Fibroblast of lung (primary cell): ENCODE measurements around the gene ZIM2. TPM values are rescaled to one million over a fixed set of nuclear protein-coding genes. Genes with fewer than 3 reads are reported as not detected.

Source experiments
- DNase-seq, 2 donors: peaks; one replicate each; pipeline versions ENCODE4 v3.0.0 to v3.0.0-alpha.2; 2010; ENCODE audit warnings: low read depth in 2 of 2
- H2AFZ ChIP-seq: 2 replicates; pipeline ENCODE4 v1.5.1; 2012; ENCODE audit warnings: low read length, control low read depth, inconsistent platforms
- H3K27ac ChIP-seq: 2 replicates; pipeline ENCODE4 v1.5.1; 2011; ENCODE audit warnings: low read length, control low read depth; ENCODE audit not compliant: insufficient read depth
- H3K27me3 ChIP-seq: 2 replicates; pipeline ENCODE4 v1.5.1; 2011; ENCODE audit warnings: mild to moderate bottlenecking, low read length; ENCODE audit not compliant: control insufficient read depth, insufficient read depth
- H3K36me3 ChIP-seq: 2 replicates; pipeline ENCODE4 v1.5.1; 2011; ENCODE audit warnings: low read length; ENCODE audit not compliant: control insufficient read depth, insufficient read depth
- H3K4me1 ChIP-seq: 2 replicates; pipeline ENCODE4 v1.5.1; 2011; ENCODE audit warnings: low read length; ENCODE audit not compliant: control insufficient read depth, insufficient read depth; ENCODE audit errors: extremely low read depth
- H3K4me2 ChIP-seq: 2 replicates; pipeline ENCODE4 v1.5.1; 2011; ENCODE audit warnings: low read length, control low read depth; ENCODE audit not compliant: insufficient read depth; ENCODE audit errors: extremely low read depth
- H3K4me3 ChIP-seq, 4 experiments: fragments of 200-600 bp in 1 of 4; sonication (generic) in 1 of 4; replicated peaks in 1 of 4; 2 replicates each; pipeline ENCODE4 v1.5.1; 2011 to 2016; ENCODE audit warnings: low read length in 4 of 4, low read depth in 3 of 4, mild to moderate bottlenecking in 3 of 4, control low read depth in 2 of 4, inconsistent platforms in 1 of 4, mixed read lengths in 1 of 4; ENCODE audit not compliant: insufficient read depth in 1 of 4; ENCODE audit errors: control extremely low read depth in 1 of 4
- H3K79me2 ChIP-seq: 2 replicates; pipeline ENCODE4 v1.5.1; 2012; ENCODE audit warnings: mild to moderate bottlenecking, low read length, inconsistent platforms; ENCODE audit not compliant: control insufficient read depth, insufficient read depth
- H3K9ac ChIP-seq: 2 replicates; pipeline ENCODE4 v1.5.1; 2011; ENCODE audit warnings: mild to moderate bottlenecking, low read length, control low read depth; ENCODE audit not compliant: insufficient read depth
- H3K9me3 ChIP-seq: 2 replicates; pipeline ENCODE4 v1.5.1; 2012; ENCODE audit warnings: low read depth, low read length; ENCODE audit not compliant: control insufficient read depth, insufficient read depth
- H4K20me1 ChIP-seq: 2 replicates; pipeline ENCODE4 v1.5.1; 2011; ENCODE audit warnings: low read length; ENCODE audit not compliant: control insufficient read depth, insufficient read depth; ENCODE audit errors: extremely low read depth
- EZH2 ChIP-seq: IDR thresholded peaks from 2 replicates; pipeline ENCODE4 v1.5.1; 2012; ENCODE audit warnings: low read length, control low read depth, mild to moderate bottlenecking; ENCODE audit errors: missing control alignments
- polyA plus RNA-seq, 2 donors: library from polyadenylated mRNA; depleted of rRNA in 1 of 2; stranded (reverse) in 1 of 2; unstranded in 1 of 2; fragments of >200 nt; gene quantifications; 2 replicates each; pipeline ENCODE4 v1.2.1, GENCODE V29; 2011 to 2012; ENCODE audit warnings: missing spikeins in 1 of 2
- total RNA-seq: library from RNA; depleted of rRNA; stranded (reverse); fragments of >200 nt; gene quantifications from 2 replicates; pipeline ENCODE4 v1.2.1, GENCODE V29; 2014
- TF ChIP-seq, protein P1 (sequence below), 2 donors: IDR thresholded peaks in 1 of 2; conservative IDR thresholded peaks in 1 of 2; 1 replicate in 1 of 2; 2 replicates in 1 of 2; pipeline ENCODE4 v1.5.1; 2011 to 2012; ENCODE audit warnings: low read length in 2 of 2, control low read depth in 1 of 2, inconsistent platforms in 1 of 2, low read depth in 1 of 2, mild to moderate bottlenecking in 1 of 2

The ZIM2 gene
- total and polyA plus RNA-seq, 2 donors (not counting 1 experiment from before 2014, with no cell fraction given) = not detected

DNA sequence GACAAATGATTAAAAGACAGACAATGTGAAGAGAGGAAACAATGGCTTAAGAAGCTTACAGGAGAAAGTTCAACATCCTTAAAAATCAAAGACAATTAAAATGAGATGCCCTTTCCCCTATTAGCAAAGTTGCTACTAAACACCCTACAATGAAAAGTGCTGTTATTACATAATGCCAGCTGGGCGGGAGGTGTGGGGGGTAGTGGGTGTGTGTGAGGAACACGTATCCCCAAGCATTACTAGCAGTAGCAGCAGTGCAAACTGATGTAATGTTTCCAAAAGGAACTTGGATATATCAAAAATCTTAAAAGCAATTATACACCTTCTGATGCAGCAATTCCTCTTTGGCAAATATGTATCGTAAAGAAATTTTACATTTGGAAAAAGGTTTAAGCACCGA is 70.9 kb downstream of the ZIM2 start:
- Histone ChIP-seq H2AFZ (no peak overlapping the region), H3K36me3 (no peaks in the 10 kb centered on the region), H3K9ac (no peak overlapping the region), H3K9me3 (no peaks in the 10 kb centered on the region), H3K4me2 (no peak overlapping the region), H3K27me3 (no peaks in the 10 kb centered on the region), H3K4me3 (no peak overlapping the region), H3K79me2 (no peaks in the 10 kb centered on the region), H4K20me1 (no peaks in the 10 kb centered on the region), H3K27ac (no peak overlapping the region), H3K4me1 (no peaks in the 10 kb centered on the region)
- TF ChIP-seq, protein P1, sequence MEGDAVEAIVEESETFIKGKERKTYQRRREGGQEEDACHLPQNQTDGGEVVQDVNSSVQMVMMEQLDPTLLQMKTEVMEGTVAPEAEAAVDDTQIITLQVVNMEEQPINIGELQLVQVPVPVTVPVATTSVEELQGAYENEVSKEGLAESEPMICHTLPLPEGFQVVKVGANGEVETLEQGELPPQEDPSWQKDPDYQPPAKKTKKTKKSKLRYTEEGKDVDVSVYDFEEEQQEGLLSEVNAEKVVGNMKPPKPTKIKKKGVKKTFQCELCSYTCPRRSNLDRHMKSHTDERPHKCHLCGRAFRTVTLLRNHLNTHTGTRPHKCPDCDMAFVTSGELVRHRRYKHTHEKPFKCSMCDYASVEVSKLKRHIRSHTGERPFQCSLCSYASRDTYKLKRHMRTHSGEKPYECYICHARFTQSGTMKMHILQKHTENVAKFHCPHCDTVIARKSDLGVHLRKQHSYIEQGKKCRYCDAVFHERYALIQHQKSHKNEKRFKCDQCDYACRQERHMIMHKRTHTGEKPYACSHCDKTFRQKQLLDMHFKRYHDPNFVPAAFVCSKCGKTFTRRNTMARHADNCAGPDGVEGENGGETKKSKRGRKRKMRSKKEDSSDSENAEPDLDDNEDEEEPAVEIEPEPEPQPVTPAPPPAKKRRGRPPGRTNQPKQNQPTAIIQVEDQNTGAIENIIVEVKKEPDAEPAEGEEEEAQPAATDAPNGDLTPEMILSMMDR (conservative IDR thresholded peaks at IDR 0.05 in 1 of 2, IDR thresholded peaks at IDR 0.05 in 1 of 2; ENCODE audit: low read depth in 1 of 2, low read length in 2 of 2) = no peak
- no peak for TF ChIP-seq EZH2
- DNase-seq = no peak

GRCh38 chr19:56765137-56765536 is 75.4 kb downstream of the ZIM2 start:
- Histone ChIP-seq H3K4me2 (peak overlapping the region; percentile 15), H2AFZ (peak overlapping the region; percentile 1), H3K4me3 (peak overlapping the region in 2 of 4 experiments; percentile 14 to 40)

DNA sequence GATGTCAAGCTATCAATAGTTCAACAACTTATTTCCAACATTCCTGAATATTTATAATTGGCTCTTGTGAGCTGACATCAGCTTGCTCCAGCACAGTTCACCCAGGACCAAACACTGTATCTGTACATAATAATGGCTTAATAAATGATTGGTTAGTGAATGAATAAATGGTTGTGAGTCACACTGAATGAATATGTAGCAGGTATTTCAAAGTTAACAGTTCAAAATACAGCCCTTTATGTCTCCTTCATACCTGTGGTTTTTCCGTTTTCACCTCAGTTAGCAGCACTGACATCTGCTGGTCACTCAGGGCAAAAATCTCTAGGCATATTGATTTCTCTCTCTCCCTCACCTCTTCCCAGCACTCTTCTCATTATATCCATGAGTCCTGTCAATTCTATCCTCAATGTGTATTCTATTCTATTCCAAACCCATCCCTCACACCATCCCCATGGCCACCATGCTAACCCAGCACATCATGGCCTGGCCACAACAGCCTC is 76.3 kb downstream of the ZIM2 start:
- no peaks in the 10 kb centered on the region for H3K9me3 ChIP-seq
- TF ChIP-seq EZH2 = no peak
- TF ChIP-seq, protein P1 (conservative IDR thresholded peaks at IDR 0.05 in 1 of 2, IDR thresholded peaks at IDR 0.05 in 1 of 2; ENCODE audit: low read depth in 1 of 2, low read length in 2 of 2) = no peak
- no peak overlapping the region for H3K9ac ChIP-seq
- H3K4me3 ChIP-seq = no peak overlapping the region
- H4K20me1 ChIP-seq = no peaks in the 10 kb centered on the region
- no peak for DNase-seq
- H3K36me3 ChIP-seq = no peaks in the 10 kb centered on the region
- H3K27me3 ChIP-seq = no peaks in the 10 kb centered on the region
- H2AFZ ChIP-seq = no peak overlapping the region
- H3K4me2 ChIP-seq = no peak overlapping the region
- no peaks in the 10 kb centered on the region for H3K79me2 ChIP-seq
- H3K4me1 ChIP-seq = no peaks in the 10 kb centered on the region
- H3K27ac ChIP-seq = no peak overlapping the region

More at GRCh38 chr19:56765137-56765536, 75.4 kb downstream of the ZIM2 start:
- Histone ChIP-seq H3K9me3 (no peaks in the 10 kb centered on the region), H3K79me2 (no peaks in the 10 kb centered on the region), H3K36me3 (no peaks in the 10 kb centered on the region), H4K20me1 (no peaks in the 10 kb centered on the region), H3K27ac (no peak overlapping the region), H3K9ac (no peak overlapping the region), H3K27me3 (no peaks in the 10 kb centered on the region), H3K4me1 (no peaks in the 10 kb centered on the region)
- TF ChIP-seq EZH2 = no peak
- TF ChIP-seq, protein P1 (conservative IDR thresholded peaks at IDR 0.05 in 1 of 2, IDR thresholded peaks at IDR 0.05 in 1 of 2; ENCODE audit: low read depth in 1 of 2, low read length in 2 of 2) = no peak
- DNase-seq = peak in 1 of 2 donors; percentile 9
